T-helper 2 cell treated with Interferon-gamma antibody and Interleukin-4, amounts not matched to agents 100 ng/mL and 5 ng/mL, for 36 hours (primary cell): ENCODE data around the gene CPXM2. TPM values are rescaled to one million over a fixed set of nuclear protein-coding genes. Genes with fewer than 3 reads are reported as not detected.

Source experiments
- intact Hi-C: fragments of 100-400 bp; cut with micrococcal nuclease; formaldehyde crosslinking; loops from one replicate; pipeline ENCODE4 v1.15.1; 2023
- total RNA-seq: library from RNA; stranded (reverse); gene quantifications from 2 replicates; pipeline ENCODE4 v1.2.3, GENCODE V29; 2022

Gene CPXM2
- total RNA-seq, 1 donor from 2014 or later: not detected

- intact Hi-C loops: no loop called here
Observed at GRCh38 chr10:123870260-123870659, 21.3 kb downstream of the CPXM2 start.

- intact Hi-C loops: no loop called here
Observed at GRCh38 chr10:123869020-123869414, 22.6 kb downstream of the CPXM2 start.

GRCh38 chr10:123868038-123869019 is 23.3 kb downstream of the CPXM2 start:
- intact Hi-C loops: no loop called here

GRCh38 chr10:123865880-123866279 is 25.7 kb downstream of the CPXM2 start:
- intact Hi-C loops: no loop called here

GRCh38 chr10:123865350-123865749 is 26.3 kb downstream of the CPXM2 start:
- intact Hi-C loops: no loop called here

GRCh38 chr10:123864923-123865322 is 26.7 kb downstream of the CPXM2 start:
- intact Hi-C loops: no loop called here

GRCh38 chr10:123863721-123864482 is 27.7 kb downstream of the CPXM2 start:
- intact Hi-C loops: no loop called here

- intact Hi-C loops: no loop called here
Observed at GRCh38 chr10:123863183-123863575, 28.4 kb downstream of the CPXM2 start.

- intact Hi-C loops: no loop called here
Observed at GRCh38 chr10:123862421-123863182, 29.0 kb downstream of the CPXM2 start.

- intact Hi-C loops: no loop called here
Observed at GRCh38 chr10:123860856-123861255, 30.8 kb downstream of the CPXM2 start.

- intact Hi-C loops: no loop called here
Observed at GRCh38 chr10:123860209-123860608, 31.4 kb downstream of the CPXM2 start.

GRCh38 chr10:123859653-123860050 is 32.0 kb downstream of the CPXM2 start:
- intact Hi-C loops: no loop called here

GRCh38 chr10:123858907-123859652 is 32.5 kb downstream of the CPXM2 start:
- intact Hi-C loops: no loop called here

- intact Hi-C loops: no loop called here
Observed at GRCh38 chr10:123858077-123858681, 33.4 kb downstream of the CPXM2 start.

- intact Hi-C loops: no loop called here
Observed at GRCh38 chr10:123857616-123858015, 34.0 kb downstream of the CPXM2 start.

GRCh38 chr10:123855008-123855684 is 36.5 kb downstream of the CPXM2 start:
- intact Hi-C loops: no loop called here

GRCh38 chr10:123854498-123854897 is 37.1 kb downstream of the CPXM2 start:
- intact Hi-C loops: no loop called here

GRCh38 chr10:123854003-123854402 is 37.6 kb downstream of the CPXM2 start:
- intact Hi-C loops: no loop called here

- intact Hi-C loops: no loop called here
Observed at GRCh38 chr10:123852411-123852951, 39.1 kb downstream of the CPXM2 start.
